Muscle of arm (tissue), 14 donors: Measurements from ENCODE around the gene EIF2B2. TPM values are rescaled to one million over a fixed set of nuclear protein-coding genes. Genes with fewer than 3 reads are reported as not detected.

Experiments
- DNase-seq: peaks from one replicate; pipeline ENCODE4 v3.0.0-alpha.2; 2013
- long read RNA-seq, 11 donors: transcript quantifications; one replicate each; lab custom pipeline, GENCODE V29; 2026
- polyA plus RNA-seq, 12 donors: library from polyadenylated mRNA; unstranded; fragments of 120-200 nt; gene quantifications; one replicate each; pipeline ENCODE4 v1.2.1, GENCODE V29; 2013; ENCODE audit not compliant: insufficient read length in 12 of 12

Gene EIF2B2
- polyA plus RNA-seq, result 10 to 100 TPM in 11 of 12 donors, not detected in 1; 28.0 to 61.0 (median 50.2) TPM
- long read RNA-seq, donor 1, full-length matches to known transcripts, result 15 of 15 reads
- long read RNA-seq, donor 1, partial matches to known transcripts, result 0 of 15 reads
- long read RNA-seq, donor 1, other reads (novel, unspliced or antisense), result 0 of 15 reads
- long read RNA-seq, donor 2, full-length matches to known transcripts, result 8 of 16 reads
- long read RNA-seq, donor 2, partial matches to known transcripts, result 8 of 16 reads
- long read RNA-seq, donor 2, other reads (novel, unspliced or antisense), result 0 of 16 reads
- long read RNA-seq, donor 3, full-length matches to known transcripts, result 6 of 6 reads
- long read RNA-seq, donor 3, partial matches to known transcripts, result 0 of 6 reads
- long read RNA-seq, donor 3, other reads (novel, unspliced or antisense), result 0 of 6 reads
- long read RNA-seq, donor 4, full-length matches to known transcripts, result 4 of 4 reads
- long read RNA-seq, donor 4, partial matches to known transcripts, result 0 of 4 reads
- long read RNA-seq, donor 4, other reads (novel, unspliced or antisense), result 0 of 4 reads
- long read RNA-seq, donor 5, full-length matches to known transcripts, result 30 of 41 reads
- long read RNA-seq, donor 5, partial matches to known transcripts, result 11 of 41 reads
- long read RNA-seq, donor 5, other reads (novel, unspliced or antisense), result 0 of 41 reads
- long read RNA-seq, donor 6, full-length matches to known transcripts, result 8 of 13 reads
- long read RNA-seq, donor 6, partial matches to known transcripts, result 5 of 13 reads
- long read RNA-seq, donor 6, other reads (novel, unspliced or antisense), result 0 of 13 reads
- long read RNA-seq, donor 7, full-length matches to known transcripts, result 4 of 4 reads
- long read RNA-seq, donor 7, partial matches to known transcripts, result 0 of 4 reads
- long read RNA-seq, donor 7, other reads (novel, unspliced or antisense), result 0 of 4 reads
- long read RNA-seq, donor 8, full-length matches to known transcripts, result 18 of 23 reads
- long read RNA-seq, donor 8, partial matches to known transcripts, result 5 of 23 reads
- long read RNA-seq, donor 8, other reads (novel, unspliced or antisense), result 0 of 23 reads
- long read RNA-seq, donor 9, full-length matches to known transcripts, result 6 of 6 reads
- long read RNA-seq, donor 9, partial matches to known transcripts, result 0 of 6 reads
- long read RNA-seq, donor 9, other reads (novel, unspliced or antisense), result 0 of 6 reads
- long read RNA-seq, donor 10, full-length matches to known transcripts, result 19 of 25 reads
- long read RNA-seq, donor 10, partial matches to known transcripts, result 6 of 25 reads
- long read RNA-seq, donor 10, other reads (novel, unspliced or antisense), result 0 of 25 reads
- long read RNA-seq, donor 11, full-length matches to known transcripts, result 17 of 17 reads
- long read RNA-seq, donor 11, partial matches to known transcripts, result 0 of 17 reads
- long read RNA-seq, donor 11, other reads (novel, unspliced or antisense), result 0 of 17 reads

- DNase-seq, result peak; percentile 98
These were observed at the start of gene EIF2B2 for GRCh38 chr14:75002392-75003249. TSS of gene EIF2B2 (plus strand) at chr14:75002921. CDS start at chr14:75002991, 70 bp downstream.

- no peak for DNase-seq
These were observed 49.0 kb upstream of the EIF2B2 start for GRCh38 chr14:74953686-74954085.

- DNase-seq, result no peak
These were observed 48.3 kb upstream of the EIF2B2 start for GRCh38 chr14:74954232-74954946.

GRCh38 chr14:74954947-74955228, 47.8 kb upstream of the EIF2B2 start:
- no peak for DNase-seq

- DNase-seq, result no peak
These were observed 47.3 kb upstream of the EIF2B2 start, which contains the start of gene PGF for GRCh38 chr14:74955229-74956026. TSS of gene PGF (minus strand) at chr14:74955597. CDS start at chr14:74955242, 355 bp downstream.

GRCh38 chr14:74956027-74956279, 46.8 kb upstream of the EIF2B2 start:
- DNase-seq, result no peak

- DNase-seq, result no peak
These were observed 46.2 kb upstream of the EIF2B2 start for GRCh38 chr14:74956280-74957072.

GRCh38 chr14:74959596-74960180, 43.0 kb upstream of the EIF2B2 start:
- no peak for DNase-seq

GRCh38 chr14:74960736-74961135, 42.0 kb upstream of the EIF2B2 start:
- DNase-seq, result no peak

- DNase-seq, result no peak
These were observed 41.3 kb upstream of the EIF2B2 start for GRCh38 chr14:74961238-74961911.

GRCh38 chr14:74962046-74962445, 40.7 kb upstream of the EIF2B2 start:
- no peak for DNase-seq

GRCh38 chr14:74962493-74962892, 40.2 kb upstream of the EIF2B2 start:
- DNase-seq, result no peak

GRCh38 chr14:74963178-74963704, 39.5 kb upstream of the EIF2B2 start:
- no peak for DNase-seq

GRCh38 chr14:74963705-74964271, 38.9 kb upstream of the EIF2B2 start:
- no peak for DNase-seq

- no peak for DNase-seq
These were observed 37.8 kb upstream of the EIF2B2 start for GRCh38 chr14:74964787-74965485.
